Thyroid gland (tissue), 4 donors: Measurements from ENCODE around the gene PLAC1. TPM values are rescaled to one million over a fixed set of nuclear protein-coding genes. Genes with fewer than 3 reads are reported as not detected.

Experiments
- DNase-seq, 2 donors: peaks; one replicate each; pipeline ENCODE4 v3.0.0-alpha.2; 2019
- H3K27ac ChIP-seq, 3 donors: fragments of 200-600 bp; sonication (generic); 1 replicate in 2 of 3; 2 replicates in 1 of 3; pipeline ENCODE4 v1.5.1; 2016 to 2019; ENCODE audit warnings: mild to moderate bottlenecking in 1 of 3, moderate library complexity in 1 of 3
- H3K27me3 ChIP-seq: fragments of 200-600 bp; sonication (generic); one replicate; pipeline ENCODE4 v1.5.1; 2019
- H3K36me3 ChIP-seq, 2 donors: fragments of 200-600 bp; sonication (generic); one replicate each; pipeline ENCODE4 v1.5.1; 2016 to 2019
- H3K4me1 ChIP-seq, 2 donors: fragments of 200-600 bp; sonication (generic); one replicate each; pipeline ENCODE4 v1.5.1; 2017 to 2019
- H3K4me3 ChIP-seq, 3 donors: fragments of 200-600 bp; sonication (generic); replicated peaks in 1 of 3; 1 replicate in 2 of 3; 2 replicates in 1 of 3; pipeline ENCODE4 v1.5.1; 2016; ENCODE audit warnings: mild to moderate bottlenecking in 1 of 3
- H3K9me3 ChIP-seq: fragments of 200-600 bp; sonication (generic); one replicate; pipeline ENCODE4 v1.5.1; 2017
- POLR2A ChIP-seq, 2 donors: fragments of 450-650 bp; IDR thresholded peaks; one replicate each; pipeline ENCODE4 v1.6.1; 2017; ENCODE audit warnings: antibody characterized with exemption in 2 of 2, mild to moderate bottlenecking in 2 of 2, moderate library complexity in 1 of 2
- WGBS, 2 donors: methylation state at CpG; one replicate each; pipeline ENCODE4 v1.1.5; 2017; 5-methylcytosine and 5-hydroxymethylcytosine counted together
- intact Hi-C: fragments of 100-400 bp; cut with DNase I; formaldehyde crosslinking; loops from one replicate; pipeline ENCODE4 v1.15.1; 2023
- total RNA-seq, 4 donors: library from RNA; depleted of rRNA; stranded (reverse); fragments of >200 nt; gene quantifications; one replicate each; pipeline ENCODE4 v1.2.3, GENCODE V29; 2016
- TF ChIP-seq, protein P1 (sequence below), 6 experiments: fragments of 200-600 bp in 3 of 6; fragments of 450-650 bp in 3 of 6; sonication (generic) in 3 of 6; IDR thresholded peaks; one replicate each; pipeline ENCODE4 v1.5.1; 2016 to 2019; ENCODE audit warnings: antibody characterized with exemption in 6 of 6, mild to moderate bottlenecking in 2 of 6, inconsistent platforms in 1 of 6, moderate library complexity in 1 of 6

Gene PLAC1
- total RNA-seq, 4 donors from 2014 or later: not detected

DNA sequence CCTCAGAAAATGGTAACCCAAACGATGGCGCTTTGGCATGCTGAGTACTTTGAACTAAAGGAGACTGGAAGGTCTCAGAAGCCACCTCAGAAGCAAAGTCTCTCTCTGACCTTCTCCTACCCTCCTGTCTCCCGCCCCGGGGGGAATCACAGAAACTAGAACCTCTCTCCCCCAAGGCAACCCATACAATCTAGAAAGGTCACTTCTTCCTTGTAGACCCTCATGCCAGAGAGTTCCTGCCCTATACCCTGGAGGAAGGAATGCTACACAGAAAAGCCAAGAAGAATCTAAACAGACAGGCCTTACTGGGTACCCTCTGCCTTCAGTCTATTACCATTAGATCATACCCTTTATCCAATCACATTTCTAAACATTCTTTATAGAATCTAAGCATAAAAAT is 8.5 kb downstream of the PLAC1 start:
- 93 to 96% methylated on average over 4 of the region's 4 CpGs for WGBS, 2 donors

DNA sequence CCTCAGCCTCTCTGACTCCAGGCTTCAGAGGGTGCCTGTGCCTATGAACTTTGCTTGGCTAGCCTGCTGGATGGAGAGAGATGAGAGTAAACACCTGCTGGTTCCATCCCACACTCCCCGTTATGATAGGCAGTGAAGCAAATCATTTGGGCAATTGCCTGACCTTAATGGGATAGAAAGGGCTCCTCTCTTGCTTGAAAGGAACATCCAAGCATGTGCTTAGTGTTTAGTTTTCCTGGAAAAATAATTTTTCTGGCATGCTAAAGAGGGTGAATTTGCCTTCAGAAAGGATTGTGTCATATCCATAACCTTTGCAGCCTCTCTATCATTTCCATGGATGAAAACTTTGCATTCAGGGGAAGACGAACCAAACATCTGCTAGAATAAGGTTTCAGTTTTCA is 10.8 kb downstream of the PLAC1 start:
- no peak for TF ChIP-seq POLR2A (IDR thresholded peaks at IDR 0.05)
- TF ChIP-seq, protein P1, sequence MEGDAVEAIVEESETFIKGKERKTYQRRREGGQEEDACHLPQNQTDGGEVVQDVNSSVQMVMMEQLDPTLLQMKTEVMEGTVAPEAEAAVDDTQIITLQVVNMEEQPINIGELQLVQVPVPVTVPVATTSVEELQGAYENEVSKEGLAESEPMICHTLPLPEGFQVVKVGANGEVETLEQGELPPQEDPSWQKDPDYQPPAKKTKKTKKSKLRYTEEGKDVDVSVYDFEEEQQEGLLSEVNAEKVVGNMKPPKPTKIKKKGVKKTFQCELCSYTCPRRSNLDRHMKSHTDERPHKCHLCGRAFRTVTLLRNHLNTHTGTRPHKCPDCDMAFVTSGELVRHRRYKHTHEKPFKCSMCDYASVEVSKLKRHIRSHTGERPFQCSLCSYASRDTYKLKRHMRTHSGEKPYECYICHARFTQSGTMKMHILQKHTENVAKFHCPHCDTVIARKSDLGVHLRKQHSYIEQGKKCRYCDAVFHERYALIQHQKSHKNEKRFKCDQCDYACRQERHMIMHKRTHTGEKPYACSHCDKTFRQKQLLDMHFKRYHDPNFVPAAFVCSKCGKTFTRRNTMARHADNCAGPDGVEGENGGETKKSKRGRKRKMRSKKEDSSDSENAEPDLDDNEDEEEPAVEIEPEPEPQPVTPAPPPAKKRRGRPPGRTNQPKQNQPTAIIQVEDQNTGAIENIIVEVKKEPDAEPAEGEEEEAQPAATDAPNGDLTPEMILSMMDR (IDR thresholded peaks at IDR 0.05): no peak
- Histone ChIP-seq H3K27ac (no peak overlapping the region), H3K4me3 (no peak overlapping the region), H3K9me3 (no peaks in the 10 kb centered on the region), H3K27me3 (no peaks in the 10 kb centered on the region), H3K4me1 (no peaks in the 10 kb centered on the region), H3K36me3 (no peaks in the 10 kb centered on the region)
- WGBS, 2 donors: 51 to 80% methylated on average over 1 to 2 of the region's 2 CpGs
- no peak for DNase-seq
- intact Hi-C loops: no loop called here

More for the DNA sequence above, 8.5 kb downstream of the PLAC1 start:
- Histone ChIP-seq H3K27ac (no peak overlapping the region), H3K27me3 (no peaks in the 10 kb centered on the region), H3K4me3 (no peak overlapping the region), H3K9me3 (no peaks in the 10 kb centered on the region), H3K36me3 (no peaks in the 10 kb centered on the region), H3K4me1 (no peaks in the 10 kb centered on the region)
- no peak for DNase-seq
- intact Hi-C loops: no loop called here
- TF ChIP-seq POLR2A (IDR thresholded peaks at IDR 0.05): no peak
- TF ChIP-seq, protein P1 (IDR thresholded peaks at IDR 0.05): no peak

DNA sequence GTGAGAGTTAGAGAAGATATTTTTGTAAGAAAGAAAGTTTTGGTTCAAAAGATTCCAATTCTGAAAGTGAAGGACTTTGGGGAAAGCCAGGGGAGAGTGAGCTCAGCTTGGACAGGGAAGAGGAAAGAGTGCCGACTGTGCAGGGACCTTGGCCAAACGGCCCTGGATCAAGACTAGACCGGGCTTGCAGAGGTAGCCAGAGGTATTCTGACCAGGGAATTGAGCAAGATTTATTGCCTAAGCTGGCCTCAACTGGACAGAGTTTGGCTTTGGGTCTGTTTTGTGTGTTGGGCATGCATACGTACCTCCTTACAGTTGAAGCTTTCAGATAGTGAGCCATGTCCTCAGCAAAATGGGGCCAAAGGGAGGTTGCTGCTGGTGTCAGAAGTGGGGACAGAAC is 11.6 kb downstream of the PLAC1 start:
- WGBS, 2 donors: 80 to 87% methylated on average over 4 of the region's 4 CpGs
- intact Hi-C loops: no loop called here
- no peaks in the 10 kb centered on the region for H3K9me3 ChIP-seq

DNA sequence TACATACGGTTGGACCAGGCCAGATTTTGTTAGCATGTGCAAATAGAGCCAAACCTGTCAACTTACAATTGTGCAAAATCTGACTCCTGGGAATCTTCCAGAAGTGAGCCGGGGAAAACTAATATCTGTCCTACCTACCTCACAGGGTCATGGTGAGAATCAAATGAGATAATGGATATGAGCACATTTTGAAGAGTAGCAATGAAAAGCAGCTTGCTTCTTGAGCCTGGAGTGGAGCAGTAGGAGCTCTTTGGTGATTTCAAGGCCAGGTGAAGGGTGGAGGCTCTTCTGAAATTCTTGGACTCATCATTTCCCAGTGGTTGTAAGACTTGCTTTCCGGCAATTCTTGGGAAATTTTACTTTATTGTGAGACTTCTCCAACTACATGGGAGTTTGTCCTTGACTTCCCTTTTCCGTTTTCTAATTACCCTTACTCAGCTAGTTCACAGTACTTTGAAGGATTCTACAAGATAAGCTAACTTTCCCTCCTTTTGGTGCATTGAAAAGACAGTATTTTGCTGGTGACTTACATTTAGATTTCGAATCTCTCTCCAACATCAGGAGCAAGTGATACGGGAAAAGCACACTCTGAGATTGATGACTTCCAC is 12.2 kb downstream of the PLAC1 start:
- no peak for DNase-seq
- Histone ChIP-seq H3K4me3 (no peak overlapping the region), H3K27ac (no peak overlapping the region), H3K36me3 (no peaks in the 10 kb centered on the region), H3K4me1 (no peaks in the 10 kb centered on the region), H3K27me3 (no peaks in the 10 kb centered on the region), H3K9me3 (no peaks in the 10 kb centered on the region)
- TF ChIP-seq POLR2A (IDR thresholded peaks at IDR 0.05): no peak
- TF ChIP-seq, protein P1 (IDR thresholded peaks at IDR 0.05): no peak
- 80 to 88% methylated on average over 6 of the region's 6 CpGs for WGBS, 2 donors
- intact Hi-C loops: no loop called here

More for the DNA sequence above, 11.6 kb downstream of the PLAC1 start:
- H3K4me3 ChIP-seq: no peak overlapping the region
- no peaks in the 10 kb centered on the region for H3K27me3 ChIP-seq
- H3K27ac ChIP-seq: no peak overlapping the region
- TF ChIP-seq POLR2A (IDR thresholded peaks at IDR 0.05): no peak
- TF ChIP-seq, protein P1 (IDR thresholded peaks at IDR 0.05): no peak
- DNase-seq: no peak
- no peaks in the 10 kb centered on the region for H3K36me3 ChIP-seq
- no peaks in the 10 kb centered on the region for H3K4me1 ChIP-seq

DNA sequence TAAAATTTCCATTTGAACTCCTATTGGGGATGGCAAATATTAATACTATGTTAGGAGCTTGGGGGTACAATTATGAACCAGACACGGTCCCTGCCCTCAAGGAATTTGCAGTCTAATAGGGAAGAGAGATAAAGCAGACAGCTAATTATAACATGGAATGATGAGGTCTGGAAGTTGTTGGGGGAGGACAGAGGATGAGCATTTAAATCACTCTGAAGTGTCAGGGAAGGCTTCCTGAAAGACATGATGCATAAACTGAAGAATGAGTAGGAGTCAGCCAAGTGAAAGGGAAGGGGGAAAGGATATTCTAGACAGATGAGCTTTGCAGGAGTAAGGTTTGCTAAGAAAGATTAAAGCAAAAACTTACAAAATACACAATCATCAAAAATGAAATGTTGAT is 15.9 kb downstream of the PLAC1 start:
- Histone ChIP-seq H3K9me3 (no peaks in the 10 kb centered on the region), H3K27me3 (no peaks in the 10 kb centered on the region), H3K36me3 (no peaks in the 10 kb centered on the region), H3K27ac (no peak overlapping the region), H3K4me3 (no peak overlapping the region), H3K4me1 (no peaks in the 10 kb centered on the region)
- intact Hi-C loops: no loop called here
- WGBS, 2 donors: 82 to 87% methylated on average over 1 of the region's 1 CpG
- DNase-seq: no peak
- TF ChIP-seq, protein P1 (IDR thresholded peaks at IDR 0.05): no peak
- TF ChIP-seq POLR2A (IDR thresholded peaks at IDR 0.05): no peak
